Bronchial epithelial cell (primary cell): ENCODE data around the gene TNNT1. TPM values are rescaled to one million over a fixed set of nuclear protein-coding genes. Genes with fewer than 3 reads are reported as not detected.
"Not testable (repeated sequence)": the region's sequence is repeated elsewhere in the genome, so short reads cannot be mapped to it uniquely, and the experiment has no call there.

Experiments
- DNase-seq: peaks from one replicate; pipeline ENCODE4 v3.0.0-alpha.2; 2010; ENCODE audit warnings: low read depth
- FAIRE-seq: peaks from 2 replicates; lab custom pipeline; 2011; peaks lifted over from hg19 to GRCh38; lab: Jason Lieb, UNC
- H3K27me3 ChIP-seq: 2 replicates; pipeline ENCODE4 v1.5.1; 2011; ENCODE audit warnings: low read length; ENCODE audit not compliant: control insufficient read depth, insufficient read depth
- H3K36me3 ChIP-seq: 2 replicates; pipeline ENCODE4 v1.5.1; 2011; ENCODE audit warnings: low read length; ENCODE audit not compliant: control insufficient read depth, insufficient read depth
- H3K4me3 ChIP-seq: 2 replicates; pipeline ENCODE4 v1.5.1; 2011; ENCODE audit warnings: mild to moderate bottlenecking, low read depth, low read length, control low read depth
- CTCF ChIP-seq: IDR thresholded peaks from 2 replicates; pipeline ENCODE4 v1.5.1; 2011; ENCODE audit warnings: mild to moderate bottlenecking, moderate library complexity, low read length, control low read depth, inconsistent platforms; ENCODE audit not compliant: insufficient read depth, severe bottlenecking
- total RNA-seq: library from RNA; depleted of rRNA; stranded (reverse); fragments of >200 nt; gene quantifications from 2 replicates; pipeline ENCODE4 v1.2.1, GENCODE V29; 2014

TNNT1 gene
- total RNA-seq, 1 donor from 2014 or later: 65.0 TPM

GRCh38 chr19:55173186-55173713 is 24.2 kb upstream of the TNNT1 start:
- H3K36me3 ChIP-seq: no peaks in the 10 kb centered on the region
- DNase-seq (no peak), FAIRE-seq (no peak)
- no peaks in the 10 kb centered on the region for H3K27me3 ChIP-seq
- no peak for TF ChIP-seq CTCF
- H3K4me3 ChIP-seq: peak overlapping the region; percentile 37

- DNase-seq: peak; percentile 56
- Histone ChIP-seq H3K27me3 (no peaks in the 10 kb centered on the region), H3K36me3 (no peaks in the 10 kb centered on the region), H3K4me3 (peak overlapping the region; percentile 37)
- no peak for TF ChIP-seq CTCF
- no peak for FAIRE-seq
Measured at GRCh38 chr19:55172741-55173140, 23.7 kb upstream of the TNNT1 start.

GRCh38 chr19:55172318-55172717 is 23.3 kb upstream of the TNNT1 start:
- not testable (repeated sequence) for H3K36me3 ChIP-seq, DNase-seq, H3K27me3 ChIP-seq, FAIRE-seq, H3K4me3 ChIP-seq

- FAIRE-seq (no peak), DNase-seq (no peak)
- no peaks in the 10 kb centered on the region for H3K27me3 ChIP-seq
- no peak for TF ChIP-seq CTCF
- H3K36me3 ChIP-seq: no peaks in the 10 kb centered on the region
- no peak overlapping the region for H3K4me3 ChIP-seq
Measured at GRCh38 chr19:55171440-55171839, 22.4 kb upstream of the TNNT1 start.

GRCh38 chr19:55169136-55169535 is 20.1 kb upstream of the TNNT1 start:
- no peak for FAIRE-seq
- no peak overlapping the region for H3K4me3 ChIP-seq
- DNase-seq: no peak
- H3K36me3 ChIP-seq: no peaks in the 10 kb centered on the region
- H3K27me3 ChIP-seq: no peaks in the 10 kb centered on the region
- no peak for TF ChIP-seq CTCF

GRCh38 chr19:55166530-55167268 is 17.7 kb upstream of the TNNT1 start, which contains the start of gene DNAAF3:
Gene DNAAF3 (minus strand): TSS chr19:55166613. CDS start chr19:55166413, 200 bp downstream.
- H3K27me3 ChIP-seq: no peaks in the 10 kb centered on the region
- H3K36me3 ChIP-seq: no peaks in the 10 kb centered on the region
- peak within 1 kb of the TSS; percentile 48 for H3K4me3 ChIP-seq
- no peak for FAIRE-seq
- DNase-seq: peak; percentile 92
- TF ChIP-seq CTCF: no peak
